Activated naive CD4-positive, alpha-beta T cell treated with anti-CD3 and anti-CD28 coated beads, Interleukin-2, amount 50 U/mL, for 72 hours (primary cell): ENCODE data around the gene IQGAP2. TPM values are rescaled to one million over a fixed set of nuclear protein-coding genes. Genes with fewer than 3 reads are reported as not detected.

Experiments used
- ATAC-seq, 2 donors: fragments of 150-1000 bp; cut with Tn5 transposase; 2 replicates each; pipeline ENCODE4 v1.10.0; 2021; ENCODE audit warnings: mild to moderate bottlenecking in 2 of 2, moderate library complexity in 2 of 2
- DNase-seq, 2 donors: peaks; one replicate each; pipeline ENCODE4 v3.0.0; 2021 to 2022; ENCODE audit warnings: low spot score in 2 of 2
- H3K27ac Mint-ChIP-seq, 2 donors: one replicate each; pipeline ENCODE4 v1.8.0; 2022; ENCODE audit warnings: mild to moderate bottlenecking in 2 of 2, mixed read lengths in 2 of 2
- H3K36me3 Mint-ChIP-seq, 2 donors: one replicate each; pipeline ENCODE4 v1.8.0; 2022; ENCODE audit warnings: mixed read lengths in 2 of 2
- H3K9me3 Mint-ChIP-seq, 2 donors: one replicate each; pipeline ENCODE4 v1.8.0; 2022; ENCODE audit warnings: mixed read lengths in 2 of 2
- total RNA-seq, 2 donors: library from RNA; stranded (reverse); gene quantifications; one replicate each; pipeline ENCODE4 v1.2.3, GENCODE V29; 2022

The IQGAP2 gene
- total RNA-seq, 2 donors from 2014 or later: 42.4 to 62.0 TPM

- DNase-seq (no peak), ATAC-seq (no peak)
- H3K9me3 Mint-ChIP-seq: no peaks in the 10 kb centered on the region
- peaks cover 4 to 36% of the 10 kb centered on the region in 2 donors for H3K36me3 Mint-ChIP-seq
- no peak overlapping the region for H3K27ac Mint-ChIP-seq
These were observed 281.9 kb downstream of the IQGAP2 start for GRCh38 chr5:76684756-76685519.

- no peak overlapping the region for H3K27ac Mint-ChIP-seq
- peaks cover 4 to 33% of the 10 kb centered on the region in 2 donors for H3K36me3 Mint-ChIP-seq
- no peak for DNase-seq
- peak in 1 of 2 donors; percentile 28 for ATAC-seq
- no peaks in the 10 kb centered on the region for H3K9me3 Mint-ChIP-seq
These were observed 282.6 kb downstream of the IQGAP2 start for GRCh38 chr5:76685704-76686103.

GRCh38 chr5:76688212-76688611, 285.1 kb downstream of the IQGAP2 start:
- Mint-ChIP-seq H3K36me3 (peaks cover 4 to 30% of the 10 kb centered on the region in 2 donors), H3K27ac (no peak overlapping the region), H3K9me3 (no peaks in the 10 kb centered on the region)
- ATAC-seq (no peak), DNase-seq (no peak)

GRCh38 chr5:76688836-76689235, 285.8 kb downstream of the IQGAP2 start:
- H3K9me3 Mint-ChIP-seq: no peaks in the 10 kb centered on the region
- H3K36me3 Mint-ChIP-seq: peaks cover 4 to 24% of the 10 kb centered on the region in 2 donors
- no peak overlapping the region for H3K27ac Mint-ChIP-seq
- ATAC-seq: no peak
- no peak for DNase-seq

- peak overlapping the region in 1 of 2 donors; percentile 39 for H3K27ac Mint-ChIP-seq
- no peak for ATAC-seq
- no peaks in the 10 kb centered on the region for H3K9me3 Mint-ChIP-seq
- H3K36me3 Mint-ChIP-seq: peaks cover 4 to 19% of the 10 kb centered on the region in 2 donors
- DNase-seq: no peak
These were observed 286.4 kb downstream of the IQGAP2 start for GRCh38 chr5:76689321-76690036.

GRCh38 chr5:76690037-76690679, 287.1 kb downstream of the IQGAP2 start:
- ATAC-seq (no peak), DNase-seq (no peak)
- H3K36me3 Mint-ChIP-seq: peaks cover 4 to 20% of the 10 kb centered on the region in 2 donors
- H3K27ac Mint-ChIP-seq: peak overlapping the region in 1 of 2 donors; percentile 39
- no peaks in the 10 kb centered on the region for H3K9me3 Mint-ChIP-seq

GRCh38 chr5:76690704-76691466, 287.8 kb downstream of the IQGAP2 start:
- peak in 1 of 2 donors; percentile 16 for ATAC-seq
- H3K36me3 Mint-ChIP-seq: peaks cover 4 to 24% of the 10 kb centered on the region in 2 donors
- no peak for DNase-seq
- H3K27ac Mint-ChIP-seq: peak overlapping the region in 1 of 2 donors; percentile 80
- no peaks in the 10 kb centered on the region for H3K9me3 Mint-ChIP-seq

GRCh38 chr5:76691467-76692273, 288.6 kb downstream of the IQGAP2 start:
- H3K36me3 Mint-ChIP-seq: peaks cover under 1 to 24% of the 10 kb centered on the region in 2 donors
- H3K9me3 Mint-ChIP-seq: no peaks in the 10 kb centered on the region
- H3K27ac Mint-ChIP-seq: peak overlapping the region; percentile 80 to 92
- no peak for DNase-seq
- ATAC-seq: peak; percentile 75 to 97

- peaks cover 0 to 24% of the 10 kb centered on the region in 2 donors for H3K36me3 Mint-ChIP-seq
- H3K9me3 Mint-ChIP-seq: no peaks in the 10 kb centered on the region
- H3K27ac Mint-ChIP-seq: peak overlapping the region; percentile 80 to 92
- DNase-seq (no peak), ATAC-seq (no peak)
These were observed 289.1 kb downstream of the IQGAP2 start for GRCh38 chr5:76692274-76692540.

- ATAC-seq: no peak
- Mint-ChIP-seq H3K27ac (peak overlapping the region in 1 of 2 donors; percentile 80), H3K36me3 (peaks cover 1 to 24% of the 10 kb centered on the region in 2 donors), H3K9me3 (no peaks in the 10 kb centered on the region)
- DNase-seq: no peak
These were observed 289.6 kb downstream of the IQGAP2 start for GRCh38 chr5:76692651-76693050.

GRCh38 chr5:76693141-76693540, 290.1 kb downstream of the IQGAP2 start:
- ATAC-seq (no peak), DNase-seq (no peak)
- Mint-ChIP-seq H3K27ac (peak overlapping the region in 1 of 2 donors; percentile 80), H3K9me3 (no peaks in the 10 kb centered on the region), H3K36me3 (peaks cover 4 to 24% of the 10 kb centered on the region in 2 donors)

- ATAC-seq (no peak), DNase-seq (no peak)
- Mint-ChIP-seq H3K36me3 (peaks cover 4 to 24% of the 10 kb centered on the region in 2 donors), H3K9me3 (no peaks in the 10 kb centered on the region), H3K27ac (no peak overlapping the region)
These were observed 291.2 kb downstream of the IQGAP2 start for GRCh38 chr5:76694317-76694716.

GRCh38 chr5:76695346-76695745, 292.3 kb downstream of the IQGAP2 start:
- Mint-ChIP-seq H3K36me3 (peaks cover 4 to 16% of the 10 kb centered on the region in 2 donors), H3K9me3 (no peaks in the 10 kb centered on the region), H3K27ac (no peak overlapping the region)
- DNase-seq (no peak), ATAC-seq (no peak)

- peaks cover 11 to 22% of the 10 kb centered on the region in 2 donors for H3K36me3 Mint-ChIP-seq
- no peak for DNase-seq
- H3K9me3 Mint-ChIP-seq: no peaks in the 10 kb centered on the region
- ATAC-seq: no peak
- H3K27ac Mint-ChIP-seq: no peak overlapping the region
These were observed 293.2 kb downstream of the IQGAP2 start for GRCh38 chr5:76696251-76696650.

- peaks cover 12 to 26% of the 10 kb centered on the region in 2 donors for H3K36me3 Mint-ChIP-seq
- H3K27ac Mint-ChIP-seq: no peak overlapping the region
- ATAC-seq (no peak), DNase-seq (no peak)
- H3K9me3 Mint-ChIP-seq: no peaks in the 10 kb centered on the region
These were observed 294.6 kb downstream of the IQGAP2 start for GRCh38 chr5:76697670-76698069.

- peaks cover 12 to 13% of the 10 kb centered on the region in 2 donors for H3K36me3 Mint-ChIP-seq
- no peaks in the 10 kb centered on the region for H3K9me3 Mint-ChIP-seq
- H3K27ac Mint-ChIP-seq: no peak overlapping the region
- DNase-seq: no peak
- ATAC-seq: peak in 1 of 2 donors; percentile 30
These were observed 297.5 kb downstream of the IQGAP2 start for GRCh38 chr5:76700571-76700970.
